K562 (cell line): ENCODE results near the gene ADAT1. TPM values are rescaled to one million over a fixed set of nuclear protein-coding genes. Genes with fewer than 3 reads are reported as not detected.

Experiments used
- EP300 ChIP-seq: IDR thresholded peaks from 2 replicates; pipeline ENCODE4 v1.6.1; 2012; ENCODE audit warnings: low read length, improper control_type of control experiment
- HCFC1 ChIP-seq: IDR thresholded peaks from 2 replicates; pipeline ENCODE4 v1.6.1; 2012; ENCODE audit warnings: low read depth, low read length, improper control_type of control experiment
- MAZ ChIP-seq, 2 experiments: fragments of 450-650 bp in 1 of 2; sonication (generic) in 1 of 2; formaldehyde crosslinking; IDR thresholded peaks in 1 of 2; conservative IDR thresholded peaks in 1 of 2; 2 replicates each; pipeline versions ENCODE4 v1.4.0 to v1.5.0; 2020; ENCODE audit warnings: mild to moderate bottlenecking in 1 of 2, missing genetic modification reagents in 1 of 2
- PHF8 ChIP-seq: fragments of 200-600 bp; sonication (generic); IDR thresholded peaks from 2 replicates; pipeline ENCODE4 v1.6.1; 2012; ENCODE audit warnings: mixed run types, mild to moderate bottlenecking, inconsistent platforms, low read length, moderate library complexity, borderline replicate concordance
- POLR2H ChIP-seq: IDR thresholded peaks from 2 replicates; pipeline ENCODE4 v1.6.1; 2016; ENCODE audit warnings: missing genetic modification characterization, low read depth, mild to moderate bottlenecking, control low read depth, missing compliant biosample characterization, moderate library complexity
- SIN3A ChIP-seq, 2 experiments: fragments of 150-350 bp in 1 of 2; IDR thresholded peaks; 2 replicates each; pipeline ENCODE4 v1.6.1; 2011 to 2016; ENCODE audit warnings: borderline replicate concordance in 2 of 2, low read depth in 2 of 2, low read length in 2 of 2, mild to moderate bottlenecking in 2 of 2, moderate library complexity in 2 of 2; ENCODE audit not compliant: control insufficient read depth in 1 of 2
- SIN3B ChIP-seq: fragments of 450-650 bp; IDR thresholded peaks from 2 replicates; pipeline ENCODE4 v1.6.1; 2017; ENCODE audit warnings: low read depth, mild to moderate bottlenecking, moderate library complexity
- SUPT5H ChIP-seq: fragments of 450-650 bp; IDR thresholded peaks from 2 replicates; pipeline ENCODE4 v1.6.1; 2016
- ZFP36 ChIP-seq: fragments of 150-350 bp; IDR thresholded peaks from 2 replicates; pipeline ENCODE4 v1.6.1; 2018; ENCODE audit warnings: low read length, low read depth; ENCODE audit not compliant: partially characterized antibody
- ZNF408 ChIP-seq: fragments of 250-450 bp; sonication (Bioruptor Pico); IDR thresholded peaks from 2 replicates; pipeline ENCODE4 v1.4.0; 2020; ENCODE audit warnings: low read depth, mild to moderate bottlenecking, moderate library complexity
- ZSCAN32 ChIP-seq: fragments of 450-650 bp; formaldehyde crosslinking; IDR thresholded peaks from 2 replicates; pipeline ENCODE4 v1.4.0; 2020; ENCODE audit warnings: mild to moderate bottlenecking, moderate library complexity
- polyA plus RNA-seq, 8 experiments: library from polyadenylated mRNA; depleted of rRNA in 4 of 8; stranded (reverse) in 5 of 8; unstranded in 3 of 8; fragments of >200 nt; fragmentation: Nextera tagmentation in 2 of 8; fragmentation: Illumina TruSeq in 1 of 8; extraction: Ambion mirVana in 2 of 8; extraction: Trizol in 1 of 8; gene quantifications; 2 replicates each; pipeline versions ENCODE4 v1.2.1 to v1.2.3, GENCODE V29; 2011 to 2014; ENCODE audit warnings: inconsistent platforms in 1 of 8, missing spikeins in 1 of 8
- total RNA-seq, 7 experiments: library from RNA; depleted of rRNA in 6 of 7; stranded (reverse); fragments of >200 nt in 6 of 7; fragmentation: Illumina TruSeq in 2 of 7; extraction: Trizol in 2 of 7; gene quantifications; 2 replicates each; pipeline versions ENCODE4 v1.2.1 to v1.2.3, GENCODE V29; 2011 to 2021; ENCODE audit warnings: low replicate concordance in 1 of 7
- TF ChIP-seq, protein P1 (sequence below): fragments of 200-800 bp; sonication (Bioruptor generic); IDR thresholded peaks from 2 replicates; pipeline ENCODE4 v1.6.1; 2017; ENCODE audit warnings: missing genetic modification characterization, missing compliant biosample characterization

Gene ADAT1
- total and polyA plus RNA-seq, 9 of the 15 experiments (the other 6 are each of a cell fraction or from before 2014, with no cell fraction given), result 16.0 to 36.7 (median 28.2) TPM

DNA sequence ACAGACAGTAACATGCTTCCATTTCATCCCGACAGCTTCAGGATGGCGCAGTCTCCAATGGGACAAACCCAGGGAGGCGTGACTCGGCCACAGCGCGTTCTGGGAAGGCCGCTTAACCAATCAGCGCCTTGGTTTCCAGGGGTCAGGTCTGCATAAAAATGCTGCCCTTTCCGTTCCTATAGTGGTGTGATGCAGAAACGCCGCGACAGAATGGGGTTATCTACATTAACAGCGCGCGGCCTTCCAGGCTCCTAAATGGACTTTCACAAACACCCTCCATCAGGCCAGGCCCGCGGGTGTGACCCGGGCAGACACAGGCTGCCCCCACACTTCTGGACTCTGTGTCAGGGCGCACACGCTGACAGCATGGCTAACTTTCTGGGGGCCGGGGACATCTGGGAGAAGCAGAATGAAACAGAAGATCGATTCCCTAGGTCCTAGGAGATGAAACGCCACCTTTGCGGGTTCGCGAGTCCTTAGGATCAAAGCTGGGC, 67.8 kb downstream of the ADAT1 start (continued):
- TF ChIP-seq ZFP36 (peak; percentile 50), HCFC1 (peak; percentile 64), EP300 (no peak; the same call in 1 of the 2 replicates), ZNF408 (CRISPR knock-in tag) (no peak), POLR2H (0 out of 2 replicates have a peak, but pooled peaks have one; percentile 46), SIN3A (IDR thresholded peaks at IDR 0.05; ENCODE audit: borderline replicate concordance in 2 of 2, control insufficient read depth in 1 of 2, low read depth in 2 of 2, low read length in 2 of 2) (peak in 1 of 2 experiments; percentile 64; a peak in 1 of 4 replicates), ZSCAN32 (CRISPR knock-in tag) (peak; percentile 98), PHF8 (peak; percentile 65; the same call in 1 of the 2 replicates), SUPT5H (peak; percentile 55; the same call in 1 of the 2 replicates), MAZ (CRISPR knock-in tag; conservative IDR thresholded peaks at IDR 0.05 in 1 of 2, IDR thresholded peaks at IDR 0.05 in 1 of 2) (peak in 1 of 2 experiments; percentile 30; a peak in 1 of 4 replicates), SIN3B (peak; percentile 64; the same call in 1 of the 2 replicates)
- TF ChIP-seq, protein P1, sequence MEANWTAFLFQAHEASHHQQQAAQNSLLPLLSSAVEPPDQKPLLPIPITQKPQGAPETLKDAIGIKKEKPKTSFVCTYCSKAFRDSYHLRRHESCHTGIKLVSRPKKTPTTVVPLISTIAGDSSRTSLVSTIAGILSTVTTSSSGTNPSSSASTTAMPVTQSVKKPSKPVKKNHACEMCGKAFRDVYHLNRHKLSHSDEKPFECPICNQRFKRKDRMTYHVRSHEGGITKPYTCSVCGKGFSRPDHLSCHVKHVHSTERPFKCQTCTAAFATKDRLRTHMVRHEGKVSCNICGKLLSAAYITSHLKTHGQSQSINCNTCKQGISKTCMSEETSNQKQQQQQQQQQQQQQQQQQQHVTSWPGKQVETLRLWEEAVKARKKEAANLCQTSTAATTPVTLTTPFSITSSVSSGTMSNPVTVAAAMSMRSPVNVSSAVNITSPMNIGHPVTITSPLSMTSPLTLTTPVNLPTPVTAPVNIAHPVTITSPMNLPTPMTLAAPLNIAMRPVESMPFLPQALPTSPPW (CRISPR knock-in tag), result peak; percentile 27; the same call in 1 of the 2 replicates
